HG03135 (cell line): ENCODE results near the gene HPS4.

ENCODE experiments used
- ATAC-seq: cut with Tn5 transposase; IDR thresholded peaks from one replicate; pipeline ENCODE4 v1.9.1; 2021; ENCODE audit warnings: mild to moderate bottlenecking, moderate library complexity; ENCODE audit not compliant: unreplicated experiment

Gene HPS4

DNA sequence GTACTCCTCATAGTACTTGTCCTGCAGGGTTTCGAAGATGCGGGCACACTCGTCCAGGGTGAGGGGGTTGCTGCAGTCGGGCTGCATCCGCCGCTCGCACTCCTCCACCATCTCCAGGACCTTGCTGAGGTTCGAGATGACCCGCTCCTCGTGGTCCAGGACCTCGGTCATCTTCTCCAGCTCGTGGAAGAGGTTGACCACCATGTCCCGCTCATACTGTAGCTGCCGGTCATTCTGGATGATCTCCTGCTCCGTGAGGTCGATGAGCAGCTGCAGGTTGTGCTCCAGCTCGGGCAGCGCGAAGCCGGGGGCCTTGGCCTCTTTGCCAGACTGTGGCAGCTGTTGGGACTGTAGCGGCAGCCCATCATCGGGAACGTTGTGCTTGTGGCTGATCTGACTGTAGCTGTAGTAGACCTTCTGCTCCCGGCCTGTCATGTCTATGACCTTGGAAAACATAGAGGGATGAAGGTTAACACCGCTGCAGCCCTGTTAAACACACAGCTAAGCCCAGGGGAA is 15.7 kb upstream of the HPS4 start:
- no peak for ATAC-seq

DNA sequence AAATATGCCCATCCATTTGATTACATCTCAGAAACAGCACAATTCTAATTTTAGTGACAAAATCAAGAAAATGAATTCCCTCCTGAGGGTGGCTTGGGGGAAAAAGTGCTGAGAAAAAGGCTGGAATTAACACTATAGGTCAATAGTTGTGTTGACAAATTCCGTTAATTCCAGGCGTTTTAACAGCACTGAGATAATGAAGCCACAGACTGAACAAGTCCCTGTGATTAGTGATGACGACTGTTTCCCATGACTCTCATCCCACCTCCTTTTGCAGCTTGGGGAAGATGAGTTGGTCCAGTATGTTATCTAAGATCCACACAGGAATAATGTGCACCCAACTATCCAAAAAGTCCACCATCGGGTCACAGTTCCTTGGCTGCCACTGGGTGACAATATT is 12.9 kb upstream of the HPS4 start:
- no peak for ATAC-seq

DNA sequence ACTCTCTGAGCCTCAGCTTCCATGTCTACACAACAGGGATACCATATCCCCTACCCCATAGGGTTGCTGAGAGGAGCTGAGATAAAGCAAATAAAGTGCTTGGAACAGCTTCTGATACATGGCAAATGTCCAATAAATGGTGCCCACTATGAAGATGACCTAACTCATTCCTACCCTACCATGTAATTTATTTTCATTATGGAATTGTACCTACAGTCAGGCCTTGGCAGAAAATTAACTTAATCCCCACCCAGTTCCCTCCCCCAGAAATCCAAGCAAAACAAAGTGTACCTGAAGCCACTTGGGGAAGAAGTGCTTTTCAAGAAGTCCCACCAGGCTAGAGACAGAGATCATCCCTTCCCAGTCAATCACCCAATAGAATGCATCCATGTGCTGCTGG is 10.9 kb upstream of the HPS4 start:
- no peak for ATAC-seq

DNA sequence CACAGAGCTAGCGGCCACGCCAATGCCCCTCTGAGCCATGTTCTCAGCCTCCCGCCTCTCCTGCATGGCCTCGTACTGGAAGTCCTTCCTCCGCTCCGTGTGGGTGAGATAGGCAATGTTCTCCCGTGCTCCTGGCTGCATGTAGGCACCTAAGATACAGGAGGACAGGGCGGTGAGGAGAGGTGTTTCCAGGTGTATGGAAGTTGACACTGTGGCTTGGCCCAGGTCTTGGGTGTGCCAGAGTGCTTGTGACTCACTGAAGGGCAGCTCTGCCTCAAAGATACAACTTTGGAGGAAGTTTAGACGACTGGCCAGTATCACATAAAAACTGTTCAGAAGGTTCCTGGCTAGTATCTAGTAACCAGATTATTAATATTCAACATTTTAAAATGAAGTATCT is 8.6 kb upstream of the HPS4 start:
- no peak for ATAC-seq

DNA sequence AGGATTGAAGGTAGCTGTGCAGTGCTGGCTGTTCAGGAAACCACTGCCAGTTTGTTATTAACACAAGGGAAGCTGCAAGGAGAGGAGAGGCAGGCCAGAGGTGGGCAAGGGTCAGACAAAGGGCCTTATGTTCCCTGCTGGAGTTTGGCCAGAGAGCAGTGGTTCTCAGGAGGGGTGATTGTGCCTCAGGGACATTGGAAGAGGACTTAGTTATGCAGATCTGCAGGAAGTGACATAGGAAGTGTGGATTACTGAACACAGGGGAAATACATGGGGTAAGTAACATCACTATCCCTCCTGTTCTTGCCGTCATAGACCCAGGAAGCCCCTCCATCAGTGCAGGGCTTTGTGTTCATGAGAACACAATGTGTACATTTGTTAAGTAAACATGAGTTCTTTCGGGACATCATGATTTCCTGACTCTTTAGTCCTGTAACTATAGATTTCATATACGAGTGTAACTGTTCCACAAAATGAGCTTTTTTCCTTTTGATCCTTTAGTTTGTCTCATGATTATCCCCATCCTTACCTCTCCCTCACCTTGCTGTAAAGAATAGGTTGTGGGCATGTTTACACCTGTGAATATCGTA is 6.0 kb upstream of the HPS4 start:
- no peak for ATAC-seq

DNA sequence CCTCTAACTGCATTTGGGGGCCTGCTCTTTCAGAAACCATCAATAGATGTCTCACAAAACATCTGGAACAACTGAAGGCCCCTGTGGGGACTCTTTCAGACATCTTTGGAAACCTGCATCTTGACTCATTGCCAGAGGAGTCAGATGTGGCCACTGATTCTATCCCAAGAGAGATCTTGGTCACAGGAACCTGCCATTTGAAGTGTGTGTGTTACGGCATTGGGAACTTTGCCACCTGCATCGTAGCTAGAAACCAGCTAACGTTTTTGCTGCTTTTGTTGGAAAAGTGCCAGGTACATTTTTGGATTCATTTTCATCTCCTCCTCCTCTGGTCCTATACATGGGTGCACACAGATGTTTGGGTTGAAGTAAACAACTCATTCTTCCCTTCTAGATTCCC is 4.4 kb upstream of the HPS4 start:
- no peak for ATAC-seq

DNA sequence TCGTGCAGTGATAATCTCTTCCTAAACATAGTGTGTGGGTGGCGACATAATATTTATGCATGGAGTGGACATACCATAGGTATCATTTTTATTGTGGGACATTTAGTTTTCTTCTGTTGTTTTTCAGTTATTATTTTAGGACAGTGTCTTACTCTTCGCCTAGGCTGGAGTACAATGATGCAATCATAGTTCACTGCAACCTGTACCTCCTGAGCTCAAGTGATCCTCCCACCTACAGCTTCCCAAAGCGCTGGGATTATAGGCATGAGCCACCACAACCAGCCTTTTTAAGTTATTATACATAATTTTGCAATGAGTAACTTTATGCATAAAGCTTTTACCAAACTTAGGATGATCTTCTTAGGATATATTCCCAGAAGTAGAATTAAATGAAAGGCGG is 2.8 kb upstream of the HPS4 start:
- no peak for ATAC-seq

DNA sequence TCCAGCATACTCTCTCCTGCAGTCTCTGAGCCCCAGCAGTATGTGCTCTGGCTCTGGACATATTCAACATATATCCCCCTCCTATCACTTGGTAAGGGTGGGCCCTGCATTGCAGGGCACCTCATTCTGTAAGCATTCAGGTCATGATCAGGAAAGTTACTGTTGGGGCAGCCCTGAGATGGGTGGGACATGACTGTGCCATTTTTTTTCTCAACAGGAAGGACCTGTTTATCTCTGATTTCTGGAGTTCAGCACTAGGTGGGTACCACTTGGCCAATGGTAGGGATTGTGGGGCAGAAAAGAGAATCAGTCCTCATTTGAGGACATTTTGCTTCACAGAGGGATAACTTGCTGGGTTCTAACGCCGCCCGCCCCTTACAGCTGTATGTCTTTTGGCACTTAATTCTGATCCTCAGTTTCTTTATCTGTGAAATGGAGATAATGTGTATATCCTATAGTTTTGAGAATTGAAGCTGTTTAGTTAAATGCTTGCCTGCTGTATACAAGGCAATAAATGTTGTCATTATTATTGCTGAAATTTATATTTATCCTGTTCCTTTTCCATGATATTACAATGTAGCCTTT is 2.3 kb upstream of the HPS4 start:
- ATAC-seq, result no peak

DNA sequence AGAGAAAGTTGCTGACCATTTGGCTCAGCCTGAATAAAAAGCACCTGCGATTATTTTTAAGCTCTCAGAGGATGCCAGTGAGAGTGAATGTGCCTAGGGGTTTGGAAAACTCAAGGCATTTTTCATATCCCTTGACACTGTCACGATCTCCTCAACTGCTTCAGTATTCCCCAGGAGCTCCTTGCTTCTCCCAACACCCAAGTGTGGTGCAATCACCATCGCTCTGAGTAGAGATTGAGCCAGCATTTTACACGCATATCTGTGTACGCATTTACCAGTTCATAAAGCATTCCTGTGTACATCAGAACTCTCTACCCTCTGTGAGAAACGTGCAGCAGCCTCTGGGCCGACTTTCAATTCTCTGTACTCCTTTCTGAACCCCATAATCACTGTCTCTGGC is 1.4 kb upstream of the HPS4 start:
- ATAC-seq, result no peak

DNA sequence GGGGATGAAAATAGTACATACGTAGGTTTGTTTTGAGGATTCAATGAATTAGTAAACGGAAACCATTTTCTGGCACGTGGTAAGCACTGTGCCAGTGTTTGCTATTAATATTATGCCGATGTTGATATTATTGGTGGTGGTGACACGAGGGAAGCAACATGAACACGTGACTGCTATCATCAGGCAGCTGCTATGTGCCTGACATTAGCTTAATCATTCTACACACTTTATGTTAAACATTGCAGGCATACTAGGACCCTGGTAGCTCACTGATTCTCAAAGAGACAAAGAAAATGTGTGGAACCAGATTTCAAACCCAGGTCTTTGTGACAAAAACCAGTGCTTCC is 750 bp upstream of the HPS4 start:
- no peak for ATAC-seq

DNA sequence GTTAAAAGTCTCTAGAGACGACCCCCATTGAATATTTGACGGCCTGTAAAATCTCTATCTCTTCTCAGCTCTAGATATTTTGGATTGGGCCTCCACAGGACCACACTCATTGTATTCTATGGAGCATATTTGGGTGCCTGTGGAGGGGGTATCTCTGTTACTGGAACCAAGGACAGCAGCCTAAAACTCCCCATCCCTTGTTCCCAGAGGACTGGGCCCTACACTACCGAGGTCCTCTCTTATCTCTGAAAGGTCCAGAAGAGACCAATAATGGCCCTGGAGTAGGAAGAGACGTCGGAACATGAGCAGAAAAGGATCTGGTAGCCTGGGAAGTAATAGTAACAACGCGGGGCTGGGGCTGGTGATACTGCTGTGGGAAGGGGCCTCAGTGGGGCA is 542 bp downstream of the HPS4 start:
- ATAC-seq, result peak; percentile 5

DNA sequence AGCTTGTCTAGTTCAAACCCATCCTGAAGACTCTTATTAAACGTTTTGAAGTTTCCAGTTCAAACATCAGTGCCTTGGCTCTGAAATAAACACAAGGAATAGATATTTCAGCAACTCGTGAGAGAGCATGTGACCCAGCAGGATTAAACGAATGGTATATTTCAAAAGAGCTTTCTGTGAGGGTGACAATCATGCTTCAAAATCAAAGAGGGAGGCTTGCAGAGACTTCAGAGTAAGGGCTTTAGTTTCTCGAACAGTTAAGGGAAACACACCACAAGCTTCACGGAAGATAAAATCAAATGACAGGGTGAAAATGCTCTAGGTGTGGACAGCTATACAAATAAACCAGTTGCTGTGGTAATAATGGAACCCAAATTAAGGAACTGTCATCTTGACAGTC is 1.4 kb downstream of the HPS4 start:
- ATAC-seq, result no peak

DNA sequence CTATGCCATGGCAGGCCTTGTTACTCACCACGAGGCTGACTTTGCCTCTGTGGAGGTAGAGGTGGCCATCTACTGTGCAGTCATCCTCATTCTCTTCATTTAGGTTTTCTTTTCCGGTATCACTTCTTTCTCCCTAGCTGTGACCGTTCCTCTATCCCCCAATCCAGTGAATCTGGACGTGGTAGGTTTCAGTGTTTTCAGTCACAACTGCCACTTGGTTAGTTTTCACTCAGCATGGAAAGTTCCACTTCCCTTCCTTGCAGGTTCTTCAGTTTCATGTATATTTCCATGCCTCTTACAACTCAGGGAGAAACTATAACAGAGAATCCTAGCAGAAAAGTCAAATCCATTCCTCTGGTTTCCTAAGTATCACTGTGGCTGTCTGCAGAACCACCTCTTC is 1.9 kb downstream of the HPS4 start:
- no peak for ATAC-seq

DNA sequence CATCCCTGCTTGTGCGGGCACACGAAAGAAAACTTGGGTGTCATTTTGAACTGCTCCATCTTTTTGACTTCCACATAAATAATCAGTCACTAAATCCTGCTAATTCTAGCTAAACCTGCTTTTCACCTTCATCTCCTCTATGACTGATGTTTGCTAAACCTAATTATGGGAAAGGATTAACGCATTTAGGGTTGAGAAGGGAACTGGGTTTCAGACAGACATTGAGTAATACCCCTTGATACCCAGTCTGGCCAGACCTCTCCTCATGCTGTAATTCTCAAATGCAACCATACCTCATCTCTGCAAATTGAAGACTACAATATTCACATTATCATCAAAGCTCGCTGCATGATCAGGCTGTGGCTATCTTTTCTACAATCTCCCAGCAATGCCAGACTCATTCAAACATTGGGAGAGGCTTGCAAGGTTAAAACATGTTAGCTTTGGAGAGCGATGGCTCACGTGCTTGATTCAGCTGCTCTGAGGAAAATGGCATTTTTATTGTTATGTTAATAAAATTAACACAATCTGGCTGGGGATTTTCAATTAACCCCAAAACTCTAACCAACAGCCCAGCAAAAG is 2.4 kb downstream of the HPS4 start:
- no peak for ATAC-seq

DNA sequence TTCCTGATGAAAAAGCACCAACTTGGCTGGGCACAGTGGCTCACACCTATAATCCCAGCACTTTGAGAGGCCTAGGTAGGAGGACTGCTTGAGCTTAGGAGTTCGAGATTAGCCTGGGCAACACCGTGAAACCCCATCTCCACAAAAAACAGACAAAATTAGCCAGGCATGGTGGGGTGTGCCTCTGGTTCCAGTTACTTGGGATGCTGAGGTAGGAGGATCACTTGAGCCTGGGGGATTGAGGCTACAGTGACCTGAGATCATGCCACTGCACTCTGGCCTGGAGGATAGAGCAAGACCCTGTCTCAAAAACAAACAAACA is 3.0 kb downstream of the HPS4 start:
- ATAC-seq, result no peak

DNA sequence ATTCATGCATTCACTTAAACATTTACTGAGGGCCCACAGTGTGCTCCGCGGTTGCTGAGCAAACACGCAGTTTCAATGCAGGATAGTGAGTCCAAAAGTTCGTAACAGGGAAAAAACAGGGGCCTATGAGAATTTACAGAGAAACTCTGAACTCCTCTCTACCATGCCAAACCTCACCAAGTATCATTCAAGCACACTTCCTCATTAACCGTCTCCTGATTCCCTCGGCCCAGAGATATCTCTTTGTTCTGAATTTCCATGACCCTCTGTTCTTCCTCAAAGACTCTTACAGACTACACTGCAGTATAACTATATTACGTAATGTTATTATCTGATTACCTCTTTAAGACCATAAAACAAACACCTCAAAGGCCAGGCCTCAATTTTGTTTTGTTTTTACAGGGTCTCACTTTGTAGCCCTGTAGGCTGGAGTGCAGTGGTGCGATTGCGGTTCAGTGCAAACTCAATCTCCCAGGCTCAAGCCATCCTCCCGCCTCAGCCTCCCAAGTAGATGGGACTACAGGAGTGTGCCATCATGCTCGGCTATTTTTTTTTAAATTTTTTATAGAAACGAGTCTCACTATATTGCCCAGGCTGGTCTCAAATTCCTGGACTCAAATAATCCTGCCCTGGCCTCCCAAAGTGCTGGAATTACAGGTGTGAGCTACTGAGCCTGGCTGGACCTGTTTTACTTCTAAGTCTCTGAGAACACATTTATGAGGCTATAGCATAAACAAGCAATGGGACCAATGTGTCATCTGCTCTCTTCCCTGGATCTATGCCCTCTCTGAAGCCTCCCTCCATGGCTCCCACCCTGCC is 3.6 kb downstream of the HPS4 start:
- no peak for ATAC-seq

DNA sequence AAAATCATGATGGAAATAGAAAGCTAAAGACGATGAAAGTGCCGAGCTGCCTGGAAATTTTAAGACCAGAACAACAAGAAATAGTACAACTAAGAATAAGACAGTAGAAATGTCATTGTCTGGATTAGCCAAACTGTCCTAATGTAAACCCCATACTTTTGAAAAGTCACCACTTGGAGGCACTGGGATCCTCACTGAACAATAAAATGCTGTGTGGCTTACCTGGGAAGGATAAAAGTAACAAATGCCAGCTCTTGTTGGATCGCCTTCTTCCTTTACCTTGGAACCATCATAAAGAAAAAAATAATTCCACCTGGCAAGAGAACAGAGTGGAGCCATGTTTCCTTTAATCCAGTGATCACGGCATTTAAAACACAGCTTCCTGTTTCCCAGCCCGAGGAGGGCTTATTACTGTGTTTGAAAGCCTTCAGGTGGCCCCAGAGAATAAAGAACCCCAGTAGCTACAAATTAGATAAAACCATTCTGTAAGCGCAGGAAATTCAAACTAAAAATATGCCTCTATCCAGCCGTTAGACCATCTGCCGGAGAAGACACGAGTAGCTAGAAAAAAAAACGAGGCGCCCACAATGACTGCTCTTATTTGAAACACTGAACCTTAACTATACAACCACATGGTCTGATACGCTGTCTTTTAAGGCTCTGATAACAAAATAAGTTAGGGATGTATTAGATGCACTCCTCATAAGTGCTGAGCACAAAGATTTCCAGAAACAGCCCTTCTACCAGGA is 4.4 kb downstream of the HPS4 start:
- no peak for ATAC-seq

DNA sequence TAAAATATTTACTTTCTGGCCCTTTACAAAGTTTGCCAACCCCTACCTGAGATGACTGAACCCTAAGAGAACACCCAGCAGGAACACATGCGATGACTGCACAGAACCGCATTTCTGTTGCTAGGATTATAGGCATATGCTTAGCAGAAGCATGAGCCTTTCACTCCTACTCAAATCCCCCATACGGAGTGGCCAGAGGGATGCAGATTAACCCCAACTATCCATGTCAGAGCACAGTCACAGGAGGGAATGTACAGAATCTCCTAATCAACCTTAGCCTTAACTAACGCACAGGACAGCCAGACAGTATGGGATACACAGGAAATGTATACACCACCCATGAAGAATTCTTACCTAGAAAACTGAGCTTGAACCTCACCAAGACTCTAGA is 6.2 kb downstream of the HPS4 start:
- no peak for ATAC-seq

DNA sequence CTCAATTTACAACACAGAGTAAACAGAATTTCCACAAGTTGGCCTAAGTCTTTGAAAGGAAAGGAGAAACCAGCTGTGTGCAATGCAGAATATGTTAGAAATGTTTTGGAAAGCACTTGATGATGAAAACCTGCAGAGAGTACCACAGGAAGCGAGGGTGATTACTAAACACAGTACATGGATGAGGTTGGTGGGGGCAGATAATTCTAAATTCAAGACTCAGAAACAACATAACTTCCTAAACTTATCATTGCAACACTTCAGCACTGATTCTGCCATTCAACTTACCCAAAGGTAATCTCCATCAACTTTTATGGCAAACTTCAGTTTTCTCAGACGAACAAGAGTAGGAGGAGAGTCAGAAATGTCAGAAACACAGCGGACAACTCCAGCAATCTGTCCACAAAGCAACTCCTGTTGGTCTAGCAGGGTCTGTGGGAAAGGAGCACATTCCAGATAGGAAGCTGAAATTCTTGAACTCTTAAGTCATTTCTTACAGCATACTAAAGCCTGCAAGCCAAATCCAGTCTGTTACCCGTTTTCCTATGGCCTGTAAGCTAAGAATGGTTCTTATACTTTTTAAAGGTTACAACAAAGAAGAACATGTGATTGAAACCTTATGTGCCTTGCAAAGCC is 6.8 kb downstream of the HPS4 start:
- no peak for ATAC-seq

DNA sequence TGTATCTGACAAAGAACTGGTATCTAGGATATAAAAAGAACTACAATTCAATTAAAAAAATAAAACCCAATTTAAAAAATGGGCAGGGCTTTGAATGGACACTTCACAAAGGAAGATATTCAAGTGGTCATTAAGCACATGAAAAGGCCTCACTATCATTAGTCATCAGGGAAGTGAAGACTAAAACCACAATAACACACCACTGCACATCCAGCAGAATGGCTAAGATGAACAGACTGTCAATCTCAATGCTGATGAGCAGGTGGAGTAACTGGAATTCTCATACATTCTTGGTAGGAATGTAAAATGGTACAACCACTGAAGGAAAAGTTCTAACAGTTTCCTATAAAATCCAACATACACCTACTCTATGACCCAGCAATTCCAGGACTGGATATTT is 8.9 kb downstream of the HPS4 start:
- no peak for ATAC-seq

DNA sequence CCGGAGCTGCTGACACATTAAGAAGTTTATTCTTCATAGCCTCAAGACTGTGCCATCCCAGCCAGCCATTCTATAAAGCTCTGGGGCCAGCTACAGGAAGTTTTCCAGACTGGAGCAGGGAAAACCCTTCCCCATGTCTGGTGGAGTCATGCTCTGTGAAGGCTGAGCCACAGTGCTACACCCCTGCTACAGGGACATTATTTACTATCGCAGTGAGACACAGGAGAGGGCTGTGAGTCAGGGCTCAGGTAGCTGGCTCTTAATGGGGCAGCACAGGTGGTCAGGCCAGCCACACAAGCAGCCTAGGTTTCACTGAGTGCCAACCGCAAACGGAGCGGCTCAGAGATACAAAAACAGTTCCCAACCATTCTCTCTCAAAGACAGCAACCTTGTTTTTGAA is 12.1 kb downstream of the HPS4 start:
- ATAC-seq, result no peak
